K562 (cell line): ENCODE results near the gene JMJD1C. TPM values are rescaled to one million over a fixed set of nuclear protein-coding genes. Genes with fewer than 3 reads are reported as not detected.

Source experiments
- FIP1L1 ChIP-seq: fragments of 200-400 bp; formaldehyde crosslinking; IDR thresholded peaks from 2 replicates; pipeline ENCODE4 v1.6.1; 2018; ENCODE audit warnings: mild to moderate bottlenecking, low read depth, low read length; ENCODE audit not compliant: poor library complexity, severe bottlenecking
- HDAC3 ChIP-seq: fragments of 450-650 bp; IDR thresholded peaks from 2 replicates; pipeline ENCODE4 v1.6.1; 2018; ENCODE audit warnings: borderline replicate concordance, mild to moderate bottlenecking, moderate library complexity; ENCODE audit not compliant: partially characterized antibody
- HMG20B ChIP-seq: fragments of 250-450 bp; sonication (Bioruptor Pico); IDR thresholded peaks from 2 replicates; pipeline ENCODE4 v1.5.0; 2021; ENCODE audit warnings: mild to moderate bottlenecking
- KAT8 ChIP-seq: fragments of 450-650 bp; IDR thresholded peaks from 2 replicates; pipeline ENCODE4 v1.6.1; 2016; ENCODE audit warnings: low read depth, mild to moderate bottlenecking
- NFE2 ChIP-seq: IDR thresholded peaks from 2 replicates; pipeline ENCODE4 v1.6.1; 2014; ENCODE audit warnings: antibody characterized with exemption, low read depth
- NONO ChIP-seq, 2 experiments: fragments of 200-400 bp in 1 of 2; fragments of 450-650 bp in 1 of 2; formaldehyde crosslinking in 1 of 2; IDR thresholded peaks; 2 replicates each; pipeline ENCODE4 v1.6.1; 2017; ENCODE audit warnings: low read depth in 2 of 2, mild to moderate bottlenecking in 2 of 2, moderate library complexity in 2 of 2, low read length in 1 of 2
- SMARCA4 ChIP-seq: fragments of 450-650 bp; IDR thresholded peaks from 2 replicates; pipeline ENCODE4 v1.6.1; 2016
- ZNF316 ChIP-seq: fragments of 450-650 bp; IDR thresholded peaks from 2 replicates; pipeline ENCODE4 v1.6.1; 2016
- ZNF551 ChIP-seq: fragments of 250-450 bp; sonication (Bioruptor Pico); IDR thresholded peaks from 2 replicates; pipeline ENCODE4 v1.5.0; 2021; ENCODE audit warnings: mild to moderate bottlenecking, moderate library complexity
- polyA plus RNA-seq, 8 experiments: library from polyadenylated mRNA; depleted of rRNA in 4 of 8; stranded (reverse) in 5 of 8; unstranded in 3 of 8; fragments of >200 nt; fragmentation: Nextera tagmentation in 2 of 8; fragmentation: Illumina TruSeq in 1 of 8; extraction: Ambion mirVana in 2 of 8; extraction: Trizol in 1 of 8; gene quantifications; 2 replicates each; pipeline versions ENCODE4 v1.2.1 to v1.2.3, GENCODE V29; 2011 to 2014; ENCODE audit warnings: inconsistent platforms in 1 of 8, missing spikeins in 1 of 8
- total RNA-seq, 7 experiments: library from RNA; depleted of rRNA in 6 of 7; stranded (reverse); fragments of >200 nt in 6 of 7; fragmentation: Illumina TruSeq in 2 of 7; extraction: Trizol in 2 of 7; gene quantifications; 2 replicates each; pipeline versions ENCODE4 v1.2.1 to v1.2.3, GENCODE V29; 2011 to 2021; ENCODE audit warnings: low replicate concordance in 1 of 7
- TF ChIP-seq, protein P1 (sequence below): sonication (generic); formaldehyde crosslinking; IDR thresholded peaks from 2 replicates; pipeline ENCODE4 v1.9.0; 2022; ENCODE audit warnings: mild to moderate bottlenecking, missing genetic modification reagents
- TF ChIP-seq, protein P2 (sequence below), 2 experiments: fragments of 450-650 bp; conservative IDR thresholded peaks; 2 replicates each; pipeline ENCODE4 v1.6.1; 2017; ENCODE audit warnings: mild to moderate bottlenecking in 2 of 2, moderate library complexity in 2 of 2

The JMJD1C gene
- total and polyA plus RNA-seq, 9 of the 15 experiments (the other 6 are each of a cell fraction or from before 2014, with no cell fraction given), result 25.3 to 68.0 (median 47.2) TPM

DNA sequence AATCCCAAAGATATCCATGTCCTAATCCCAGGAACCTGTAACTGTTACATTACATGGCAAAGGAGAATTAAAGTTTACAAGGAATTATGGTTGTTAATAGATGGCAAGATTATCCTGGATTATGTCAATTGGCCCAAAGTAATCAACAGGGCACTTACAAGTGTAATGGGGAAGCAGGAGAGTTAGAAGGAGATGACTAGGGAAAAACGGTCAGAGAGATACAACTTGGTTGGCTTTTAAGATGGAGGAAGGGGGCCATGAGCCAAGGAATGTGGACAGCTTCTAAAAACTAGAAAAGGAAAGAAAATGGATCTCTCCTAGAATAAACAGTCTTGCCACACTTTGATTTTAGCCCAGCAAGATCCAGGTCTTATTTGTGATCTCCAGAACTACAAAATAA, 3.3 kb downstream of the JMJD1C start (continued):
- TF ChIP-seq, protein P1, sequence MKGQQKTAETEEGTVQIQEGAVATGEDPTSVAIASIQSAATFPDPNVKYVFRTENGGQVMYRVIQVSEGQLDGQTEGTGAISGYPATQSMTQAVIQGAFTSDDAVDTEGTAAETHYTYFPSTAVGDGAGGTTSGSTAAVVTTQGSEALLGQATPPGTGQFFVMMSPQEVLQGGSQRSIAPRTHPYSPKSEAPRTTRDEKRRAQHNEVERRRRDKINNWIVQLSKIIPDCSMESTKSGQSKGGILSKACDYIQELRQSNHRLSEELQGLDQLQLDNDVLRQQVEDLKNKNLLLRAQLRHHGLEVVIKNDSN, result no peak
- no peak for TF ChIP-seq NONO (IDR thresholded peaks at IDR 0.05; ENCODE audit: low read depth in 2 of 2, low read length in 1 of 2)
- no peak for TF ChIP-seq ZNF551 (CRISPR knock-in tag)
- TF ChIP-seq NFE2, result peak; percentile 54
- TF ChIP-seq ZNF316, result 0 out of 2 replicates have a peak, but pooled peaks have one; percentile 13
- TF ChIP-seq FIP1L1, result no peak
- TF ChIP-seq KAT8, result 0 out of 2 replicates have a peak, but pooled peaks have one; percentile 28
- TF ChIP-seq, protein P2, sequence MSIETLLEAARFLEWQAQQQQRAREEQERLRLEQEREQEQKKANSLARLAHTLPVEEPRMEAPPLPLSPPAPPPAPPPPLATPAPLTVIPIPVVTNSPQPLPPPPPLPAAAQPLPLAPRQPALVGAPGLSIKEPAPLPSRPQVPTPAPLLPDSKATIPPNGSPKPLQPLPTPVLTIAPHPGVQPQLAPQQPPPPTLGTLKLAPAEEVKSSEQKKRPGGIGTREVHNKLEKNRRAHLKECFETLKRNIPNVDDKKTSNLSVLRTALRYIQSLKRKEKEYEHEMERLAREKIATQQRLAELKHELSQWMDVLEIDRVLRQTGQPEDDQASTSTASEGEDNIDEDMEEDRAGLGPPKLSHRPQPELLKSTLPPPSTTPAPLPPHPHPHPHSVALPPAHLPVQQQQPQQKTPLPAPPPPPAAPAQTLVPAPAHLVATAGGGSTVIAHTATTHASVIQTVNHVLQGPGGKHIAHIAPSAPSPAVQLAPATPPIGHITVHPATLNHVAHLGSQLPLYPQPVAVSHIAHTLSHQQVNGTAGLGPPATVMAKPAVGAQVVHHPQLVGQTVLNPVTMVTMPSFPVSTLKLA (conservative IDR thresholded peaks at IDR 0.05), result 0 out of 4 replicates have a peak, but pooled peaks of 1 of the 2 experiments have one; percentile 21
- no peak for TF ChIP-seq SMARCA4
- peak; percentile 41 for TF ChIP-seq HDAC3
- TF ChIP-seq HMG20B (CRISPR knock-in tag), result no peak
